ENCODE data around the gene CSF2RB.
A peak's percentile ranks its signal among the peaks of the same experiment; 100 is the strongest.

The CSF2RB gene

GRCh38 chr22:36936362-36937116 lies 23.1 kb downstream of the CSF2RB start:
- DNase-seq (ENCODE audit: low read depth): peak; percentile 24
- TF ChIP-seq MYC (IDR thresholded peaks at IDR 0.05; ENCODE audit: low read depth, low read length) (no peak), CTCF (IDR thresholded peaks at IDR 0.05; ENCODE audit: low read depth, low read length) (no peak), POLR2A (IDR thresholded peaks at IDR 0.05; ENCODE audit: extremely low read depth, insufficient read length) (no peak), MAX (IDR thresholded peaks at IDR 0.05; ENCODE audit: low read depth, low read length) (no peak)

GRCh38 chr22:36937319-36938027 lies 24.0 kb downstream of the CSF2RB start:
- no peak overlapping the region for H3K4me3 ChIP-seq (ENCODE audit: low read depth, low read length)
- TF ChIP-seq MAX (IDR thresholded peaks at IDR 0.05; ENCODE audit: low read depth, low read length) (no peak), CTCF (IDR thresholded peaks at IDR 0.05; ENCODE audit: low read depth, low read length) (no peak), POLR2A (IDR thresholded peaks at IDR 0.05; ENCODE audit: extremely low read depth, insufficient read length) (no peak), MYC (IDR thresholded peaks at IDR 0.05; ENCODE audit: low read depth, low read length) (no peak)
- DNase-seq (ENCODE audit: low read depth): no peak

More at GRCh38 chr22:36936362-36937116, 23.1 kb downstream of the CSF2RB start:
- no peak overlapping the region for H3K4me3 ChIP-seq (ENCODE audit: low read depth, low read length)

- TF ChIP-seq CTCF (IDR thresholded peaks at IDR 0.05; ENCODE audit: low read depth, low read length) (no peak), MYC (IDR thresholded peaks at IDR 0.05; ENCODE audit: low read depth, low read length) (no peak), MAX (IDR thresholded peaks at IDR 0.05; ENCODE audit: low read depth, low read length) (no peak), POLR2A (IDR thresholded peaks at IDR 0.05; ENCODE audit: extremely low read depth, insufficient read length) (no peak)
- no peak for DNase-seq (ENCODE audit: low read depth)
- no peak overlapping the region for H3K4me3 ChIP-seq (ENCODE audit: low read depth, low read length)
Observed at GRCh38 chr22:36938028-36938425, 24.6 kb downstream of the CSF2RB start.

- no peak for DNase-seq (ENCODE audit: low read depth)
- H3K4me3 ChIP-seq (ENCODE audit: low read depth, low read length): no peak overlapping the region
- TF ChIP-seq MYC (IDR thresholded peaks at IDR 0.05; ENCODE audit: low read depth, low read length) (no peak), MAX (IDR thresholded peaks at IDR 0.05; ENCODE audit: low read depth, low read length) (no peak)
Observed at GRCh38 chr22:36938886-36939285, 25.5 kb downstream of the CSF2RB start.

GRCh38 chr22:36940676-36941075 lies 27.2 kb downstream of the CSF2RB start:
- H3K4me3 ChIP-seq (ENCODE audit: low read depth, low read length): no peak overlapping the region
- TF ChIP-seq CTCF (IDR thresholded peaks at IDR 0.05; ENCODE audit: low read depth, low read length): no peak
- no peak for TF ChIP-seq POLR2A (IDR thresholded peaks at IDR 0.05; ENCODE audit: extremely low read depth, insufficient read length)
- TF ChIP-seq MYC (IDR thresholded peaks at IDR 0.05; ENCODE audit: low read depth, low read length): no peak
- TF ChIP-seq MAX (IDR thresholded peaks at IDR 0.05; ENCODE audit: low read depth, low read length): no peak
- no peak for DNase-seq (ENCODE audit: low read depth)

GRCh38 chr22:36942556-36942955 lies 29.1 kb downstream of the CSF2RB start:
- DNase-seq (ENCODE audit: low read depth): no peak
- no peak for TF ChIP-seq MYC (IDR thresholded peaks at IDR 0.05; ENCODE audit: low read depth, low read length)
- no peak for TF ChIP-seq MAX (IDR thresholded peaks at IDR 0.05; ENCODE audit: low read depth, low read length)
- no peak for TF ChIP-seq CTCF (IDR thresholded peaks at IDR 0.05; ENCODE audit: low read depth, low read length)
- no peak for TF ChIP-seq POLR2A (IDR thresholded peaks at IDR 0.05; ENCODE audit: extremely low read depth, insufficient read length)
- H3K4me3 ChIP-seq (ENCODE audit: low read depth, low read length): no peak overlapping the region
